ENCODE data around the gene KLHL29. TPM values are rescaled to one million over a fixed set of nuclear protein-coding genes. Genes with fewer than 3 reads are reported as not detected.

The KLHL29 gene
- total RNA-seq, 2 donors from 2014 or later, result 2.9 to 4.6 TPM

DNA sequence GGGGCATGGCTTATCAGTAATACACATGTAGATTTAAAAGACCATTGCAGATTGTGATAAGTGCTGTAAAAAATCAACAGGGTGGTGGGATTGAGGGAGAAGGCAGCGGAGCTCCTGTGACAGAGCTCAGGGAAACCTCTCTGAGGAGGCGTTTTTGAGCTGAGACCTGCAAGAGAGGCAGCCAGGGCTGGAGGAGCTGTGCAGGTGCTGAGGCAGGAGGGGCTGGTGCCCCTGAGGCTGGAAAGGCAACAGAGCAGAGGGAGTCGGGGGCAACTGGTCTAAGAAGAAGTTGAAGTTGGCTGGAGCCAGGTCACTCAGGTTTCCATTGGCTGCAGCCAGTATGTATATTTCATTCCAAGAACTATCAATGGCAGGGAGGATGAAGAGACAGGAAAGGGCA lies 47.6 kb downstream of the KLHL29 start:
- DNase-seq (no peak), ATAC-seq (no peak)
- intact Hi-C loops (cut with DNase I, micrococcal nuclease), result no loop called here

DNA sequence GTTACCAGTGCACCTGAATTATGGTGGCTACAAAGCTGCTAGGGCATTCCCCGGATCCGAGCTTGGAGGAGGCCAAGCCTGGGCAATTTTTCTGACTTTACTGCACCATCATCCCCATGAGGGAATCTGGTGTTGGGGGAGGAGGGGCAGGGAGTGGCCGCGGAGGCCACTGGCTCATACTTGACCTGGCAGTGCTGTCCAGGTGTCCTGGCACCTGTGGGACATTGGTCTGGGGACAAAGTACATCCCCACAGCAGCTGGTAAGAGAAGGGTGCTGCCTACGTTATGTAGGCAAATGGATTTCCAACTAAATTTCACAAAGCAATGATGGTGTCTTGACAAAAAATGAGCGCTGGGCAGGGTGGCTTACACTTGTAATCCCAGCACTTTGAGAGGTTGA lies 48.3 kb downstream of the KLHL29 start:
- intact Hi-C loops (cut with DNase I, micrococcal nuclease), result no loop called here
- DNase-seq (no peak), ATAC-seq (no peak)

DNA sequence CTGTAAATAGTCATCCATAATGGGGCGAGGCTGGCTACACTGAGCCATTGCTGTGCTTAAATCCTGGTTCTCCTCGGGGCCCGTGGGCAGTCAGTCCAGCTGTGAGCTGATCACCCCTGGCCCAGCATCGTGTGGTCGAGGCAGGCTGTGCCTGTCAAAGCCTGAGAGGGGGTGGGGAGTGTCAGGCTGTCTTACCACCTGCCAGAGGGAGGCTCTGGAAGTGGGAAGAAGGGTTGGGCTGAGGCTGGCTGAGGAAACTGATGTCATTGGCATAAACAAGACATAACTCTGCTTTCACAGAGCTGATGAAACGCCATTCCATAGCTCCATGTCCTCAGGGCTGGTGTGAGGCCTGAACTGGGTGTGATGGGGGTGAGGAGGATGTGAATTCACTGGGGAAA lies 49.7 kb downstream of the KLHL29 start:
- DNase-seq, result peak in 1 of 2 donors; percentile 52
- intact Hi-C loops (cut with DNase I, micrococcal nuclease), result no loop called here
- ATAC-seq, result no peak

DNA sequence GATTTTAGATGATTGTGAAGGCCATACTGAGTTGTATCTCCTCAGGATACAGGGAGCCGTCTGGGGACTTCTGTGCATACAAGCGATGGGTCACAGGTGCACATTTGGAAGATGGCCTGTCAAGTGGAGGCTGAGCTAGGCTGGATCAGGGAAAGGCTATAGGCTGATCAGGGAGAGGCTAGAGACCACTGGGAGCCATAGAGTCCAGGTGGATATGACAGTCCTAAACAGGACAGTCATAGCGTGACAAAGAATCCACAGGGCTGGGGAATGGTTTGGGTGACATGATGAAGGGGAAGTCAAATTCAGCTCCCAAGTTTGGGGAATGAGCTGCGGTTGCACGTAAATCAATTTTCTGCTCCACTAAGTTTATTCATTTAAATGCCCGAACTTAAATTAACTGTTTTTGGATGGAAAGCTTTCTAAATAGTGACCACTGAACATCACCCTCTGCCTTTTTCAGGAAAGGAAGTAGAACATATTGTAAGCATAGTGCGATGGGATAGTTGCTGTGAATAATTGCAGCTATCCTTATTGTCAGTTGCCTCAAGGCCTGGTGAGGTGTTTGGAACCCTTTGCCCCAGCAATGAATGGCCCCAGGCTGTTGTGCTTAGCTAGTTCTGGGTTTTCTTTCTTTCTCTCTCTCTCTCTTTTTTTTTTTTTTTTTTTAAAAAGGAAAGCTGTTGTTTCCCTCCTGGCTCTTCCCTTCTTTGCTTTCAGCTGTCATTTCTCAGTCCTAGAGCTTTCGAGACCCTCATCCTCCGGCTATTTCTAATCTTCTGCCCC lies 50.5 kb downstream of the KLHL29 start:
- intact Hi-C loops (cut with DNase I, micrococcal nuclease), result no loop called here
- DNase-seq (no peak), ATAC-seq (no peak)

DNA sequence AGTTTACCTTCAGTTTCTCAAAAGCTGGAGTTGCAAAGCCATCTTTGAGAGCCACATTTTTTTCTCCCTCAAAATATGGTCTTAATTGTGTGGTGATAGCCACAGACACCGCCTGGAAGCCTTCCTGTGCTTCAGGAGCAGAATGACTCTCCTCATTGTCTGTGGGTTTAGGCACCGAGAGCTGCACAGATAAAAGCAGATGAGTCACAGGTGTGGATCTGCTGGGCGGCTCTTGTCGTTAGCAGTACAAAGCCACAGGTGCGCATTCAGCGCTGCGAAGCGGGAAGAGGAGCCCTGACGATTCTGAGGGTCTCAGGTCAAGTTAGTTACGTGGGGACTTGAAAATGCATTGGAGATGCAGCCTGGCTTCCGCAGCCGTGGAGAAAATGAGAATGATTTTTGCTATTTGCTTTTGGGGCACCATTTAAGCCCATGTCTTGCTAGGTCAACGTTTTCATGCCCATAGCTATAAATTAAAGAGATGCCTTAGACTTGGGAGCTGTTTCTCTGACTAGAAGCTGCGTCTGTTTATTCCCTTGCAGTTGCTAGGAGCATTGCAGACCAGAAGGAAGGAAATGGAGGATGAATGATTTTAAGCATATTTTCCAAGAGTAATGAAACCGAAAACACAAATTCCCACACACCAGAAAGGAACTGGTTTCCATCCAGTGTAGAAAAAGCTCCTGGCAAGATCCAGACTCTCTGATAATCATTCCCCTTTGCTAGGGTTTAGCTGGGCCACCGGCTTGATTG lies 51.5 kb downstream of the KLHL29 start:
- DNase-seq, result no peak
- intact Hi-C loops (cut with DNase I, micrococcal nuclease), result no loop called here
- no peak for ATAC-seq

DNA sequence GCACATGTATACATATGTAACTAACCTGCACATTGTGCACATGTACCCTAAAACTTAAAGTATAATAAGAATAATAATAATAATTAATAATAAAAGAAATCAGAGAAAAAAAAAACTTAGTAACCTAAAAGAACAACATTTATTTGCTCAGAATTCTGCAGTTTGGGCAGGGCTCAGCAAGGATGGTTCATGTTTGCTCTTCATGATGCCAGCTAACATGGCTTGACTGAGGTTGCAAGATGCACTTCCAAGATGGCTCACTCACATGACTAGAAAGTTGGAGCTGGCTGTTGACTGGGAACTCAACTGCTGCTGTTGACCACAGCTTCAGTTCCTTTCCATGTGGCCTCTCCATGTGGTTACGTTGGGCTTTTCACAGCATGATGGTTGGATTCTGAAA lies 56.4 kb downstream of the KLHL29 start:
- intact Hi-C loops (cut with DNase I, micrococcal nuclease), result no loop called here
- DNase-seq, result no peak
- ATAC-seq, result no peak

DNA sequence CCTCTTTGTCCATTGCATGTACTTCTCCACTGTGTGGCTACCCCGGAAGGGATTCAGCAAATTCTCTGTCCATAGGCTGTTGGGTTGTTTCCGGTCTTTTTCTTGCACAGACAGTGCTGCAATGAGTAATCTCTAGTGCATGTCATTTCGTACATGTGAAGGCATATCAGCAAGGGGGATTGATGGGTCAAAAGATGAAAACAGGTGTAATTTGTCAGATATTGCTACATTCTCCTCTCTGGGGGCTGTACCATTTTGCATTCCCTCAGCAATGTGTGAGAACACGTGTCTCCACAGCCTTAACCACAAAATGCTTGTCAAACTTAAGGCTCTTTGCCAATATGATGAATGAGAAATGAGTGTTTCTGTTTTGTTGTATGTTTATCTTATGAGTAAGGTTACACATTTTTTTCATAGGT lies 60.5 kb downstream of the KLHL29 start:
- no peak for ATAC-seq
- intact Hi-C loops (cut with DNase I, micrococcal nuclease), result no loop called here
- no peak for DNase-seq

DNA sequence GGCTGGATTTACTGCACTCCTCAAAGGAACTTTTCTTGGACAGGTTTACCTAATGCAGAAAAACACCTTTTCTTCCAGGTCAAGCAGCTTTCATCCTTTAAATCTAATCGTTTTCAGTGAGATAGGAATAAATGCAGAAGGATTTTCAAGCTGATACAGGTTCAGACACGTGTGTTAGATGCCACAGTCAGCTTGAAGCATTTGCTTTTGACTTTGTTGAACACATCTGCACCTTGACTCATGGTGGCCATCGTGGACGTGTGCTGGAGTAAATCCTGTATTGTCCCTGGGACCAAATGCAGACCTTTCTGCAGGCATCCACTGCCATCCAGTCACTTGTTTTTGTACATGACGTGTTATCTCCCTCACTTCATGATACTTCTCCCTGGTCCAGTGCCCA lies 61.9 kb downstream of the KLHL29 start:
- intact Hi-C loops (cut with DNase I, micrococcal nuclease), result no loop called here
- no peak for ATAC-seq

DNA sequence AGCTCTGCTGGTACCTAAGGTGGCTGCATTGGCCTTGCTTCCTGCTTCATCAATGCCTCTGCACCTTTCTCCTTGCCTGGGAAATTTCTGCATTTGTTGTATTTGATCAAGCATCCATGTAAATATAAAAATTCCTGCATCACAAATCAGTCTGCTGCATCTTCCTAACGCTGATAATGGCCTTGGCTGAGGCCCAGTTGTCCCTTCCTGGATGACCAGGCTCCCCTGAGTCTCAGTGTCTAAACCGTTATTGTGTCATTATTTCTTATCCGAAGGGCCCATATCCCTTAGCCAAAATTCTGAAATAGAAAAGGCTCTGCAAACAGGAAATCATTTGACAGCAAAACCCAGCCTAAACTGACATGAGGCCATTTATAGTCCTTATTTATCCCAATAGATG lies 62.4 kb downstream of the KLHL29 start:
- intact Hi-C loops (cut with DNase I, micrococcal nuclease), result no loop called here
- ATAC-seq (no peak), DNase-seq (no peak)

More for the DNA sequence above, 61.9 kb downstream of the KLHL29 start:
- no peak for DNase-seq

DNA sequence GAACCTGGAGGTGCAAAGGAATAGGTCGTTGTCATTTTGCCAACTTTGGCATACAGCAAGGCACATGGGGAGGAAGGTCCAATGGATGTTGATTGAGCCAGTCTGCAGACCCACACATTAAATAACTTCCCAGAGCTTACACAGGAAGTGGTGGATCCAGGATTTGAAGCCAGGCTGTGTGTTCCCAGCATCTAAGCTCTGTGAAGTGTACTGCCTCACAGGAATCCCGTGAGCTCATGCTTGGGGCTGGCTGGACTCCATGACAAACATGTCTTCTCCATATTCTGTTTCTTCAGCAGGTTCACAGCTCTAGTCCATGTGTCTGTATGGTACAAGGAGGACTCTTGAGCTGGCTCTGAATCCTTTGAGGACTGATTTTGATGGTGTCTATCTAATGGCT lies 63.9 kb downstream of the KLHL29 start:
- DNase-seq (no peak), ATAC-seq (no peak)
- intact Hi-C loops (cut with DNase I, micrococcal nuclease), result no loop called here

DNA sequence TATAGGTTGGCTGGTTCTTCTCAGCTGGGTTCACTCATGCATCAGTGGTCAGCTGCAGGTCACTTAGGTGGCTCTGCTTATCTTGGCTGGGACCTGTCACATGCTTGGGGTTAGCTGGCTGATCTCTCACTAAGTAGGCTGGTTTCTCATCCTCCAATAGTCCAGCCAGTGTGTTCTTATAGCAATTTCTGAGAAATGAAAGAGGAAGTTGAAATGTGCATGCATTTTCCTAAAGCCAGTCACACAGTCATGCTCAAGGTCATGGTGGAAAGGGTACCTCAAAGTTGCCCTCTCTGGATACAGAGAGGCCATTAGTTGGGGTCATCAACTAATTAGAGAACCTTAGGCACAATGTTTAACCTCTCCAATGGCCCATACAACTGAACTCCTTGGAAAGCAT lies 64.4 kb downstream of the KLHL29 start:
- DNase-seq (no peak), ATAC-seq (no peak)
- intact Hi-C loops (cut with DNase I, micrococcal nuclease), result no loop called here

DNA sequence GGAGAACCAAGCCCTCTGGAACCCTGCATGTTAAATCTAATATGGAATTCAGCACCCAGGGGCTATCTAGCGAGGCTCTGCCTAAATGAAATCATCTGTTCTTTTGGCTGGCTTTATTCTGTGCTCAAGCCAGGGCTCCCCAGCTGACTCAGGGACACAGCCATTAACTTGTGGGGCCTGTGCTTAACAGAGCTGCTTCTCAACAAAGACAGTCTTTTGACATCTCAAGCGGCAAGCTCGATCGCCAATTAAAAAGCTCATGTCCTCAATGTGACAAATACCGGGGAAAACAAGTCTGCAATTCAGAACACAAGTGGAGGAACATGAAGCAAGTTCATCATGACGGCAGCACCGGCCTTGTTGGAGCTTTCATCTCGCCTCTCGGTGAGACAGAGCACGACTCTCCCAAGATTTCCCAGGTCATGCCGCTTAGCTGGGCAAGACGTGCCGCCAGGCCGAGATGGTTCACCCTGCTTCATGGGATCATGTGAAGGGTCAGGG lies 64.9 kb downstream of the KLHL29 start:
- no peak for DNase-seq
- no peak for ATAC-seq
- intact Hi-C loops (cut with DNase I, micrococcal nuclease), result no loop called here

DNA sequence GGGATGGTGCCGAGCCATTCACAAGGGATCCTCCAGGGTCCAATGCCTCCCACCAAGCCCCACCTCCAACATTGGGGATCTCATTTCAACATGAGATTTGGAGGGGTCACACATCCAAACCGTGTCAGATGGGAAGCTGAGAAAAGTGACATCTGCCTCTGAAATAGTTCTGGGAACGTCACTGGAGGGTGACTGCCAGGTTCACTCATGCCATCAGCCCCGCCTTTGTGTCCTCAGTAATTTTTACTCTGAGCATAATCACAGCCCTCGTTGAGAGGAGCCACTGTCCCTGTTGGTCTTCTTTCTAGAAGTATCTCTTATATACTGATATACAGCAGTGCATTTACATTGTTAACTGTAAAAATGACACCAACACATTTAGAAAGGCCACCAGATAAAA lies 67.4 kb downstream of the KLHL29 start:
- no peak for DNase-seq
- no peak for ATAC-seq
- intact Hi-C loops (cut with DNase I, micrococcal nuclease), result no loop called here

DNA sequence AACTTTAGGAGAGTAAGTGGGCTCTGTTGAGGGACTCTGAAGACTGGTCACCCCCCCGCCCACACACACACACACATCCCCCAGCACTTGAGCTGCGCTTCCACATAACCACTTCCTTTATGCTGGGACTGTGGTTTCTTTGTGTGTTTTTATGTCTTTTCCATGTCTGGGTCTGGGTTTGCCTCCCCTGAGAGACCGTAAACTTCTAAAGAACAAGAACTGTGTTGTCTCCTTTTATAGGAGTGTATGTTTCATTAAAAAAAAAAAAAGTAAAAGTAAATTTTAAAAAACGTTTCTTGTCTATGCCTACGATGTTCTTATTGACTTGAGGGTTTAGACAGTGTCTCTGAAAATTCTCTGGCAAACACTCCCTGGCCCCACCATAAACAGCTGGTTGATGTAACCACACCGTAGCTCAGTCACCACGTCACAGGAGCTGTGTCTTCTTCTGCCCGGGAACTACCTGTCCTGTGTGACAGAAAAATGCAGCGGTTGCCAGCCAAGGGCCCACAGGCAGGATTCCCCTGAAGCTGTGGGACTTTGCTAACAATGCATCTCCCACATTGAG lies 68.0 kb downstream of the KLHL29 start:
- ATAC-seq, result no peak
- intact Hi-C loops (cut with DNase I, micrococcal nuclease), result no loop called here
- DNase-seq, result no peak

DNA sequence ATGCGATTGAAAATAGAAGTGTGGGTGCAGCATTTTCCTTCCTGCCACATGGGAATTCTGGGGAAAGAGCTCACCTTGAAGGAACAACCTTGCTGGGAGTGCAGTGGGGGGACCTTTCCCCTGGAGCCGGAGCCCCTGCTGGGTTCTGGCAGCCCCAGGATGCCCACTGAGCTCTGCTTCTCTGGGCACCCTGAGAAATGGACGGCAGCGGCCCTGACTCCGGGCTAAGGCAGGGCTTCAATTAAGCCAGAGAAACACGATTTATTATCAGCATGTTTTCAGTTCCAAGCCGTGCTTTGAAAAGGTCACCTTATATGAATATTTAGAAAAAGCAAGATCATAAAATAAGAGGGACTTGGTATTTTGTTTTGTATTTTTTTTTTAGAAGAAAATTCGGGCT lies 68.5 kb downstream of the KLHL29 start:
- no peak for DNase-seq
- intact Hi-C loops (cut with DNase I, micrococcal nuclease), result no loop called here

DNA sequence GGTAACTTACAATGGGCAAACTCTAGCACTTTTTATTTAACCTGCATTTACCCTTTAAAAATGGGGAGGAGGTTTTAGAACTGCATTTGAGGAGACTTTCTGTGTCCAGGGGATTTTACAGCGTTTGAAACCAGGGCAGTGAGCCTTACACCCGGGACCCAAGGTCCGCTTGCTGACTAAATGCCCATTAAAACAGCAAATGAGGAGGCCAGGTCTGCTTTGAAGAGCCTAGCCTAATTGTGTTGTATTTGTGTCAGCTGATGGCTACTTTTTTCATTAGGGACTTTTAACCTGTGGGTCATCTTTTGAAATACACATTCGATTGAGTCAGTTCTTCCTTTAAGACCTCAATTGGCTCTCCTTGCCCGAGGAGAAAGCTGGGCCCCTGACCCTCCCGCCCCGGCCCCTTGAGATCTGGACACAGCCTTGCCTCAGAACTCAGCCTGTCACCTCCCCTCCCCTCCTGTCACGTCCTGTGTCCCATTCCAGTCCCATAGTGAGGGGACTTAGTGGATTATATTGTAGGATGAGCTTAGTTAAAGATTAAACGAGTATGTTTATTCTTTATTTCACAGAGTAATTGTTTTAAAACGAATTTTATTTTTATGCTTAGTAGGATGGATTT lies 69.0 kb downstream of the KLHL29 start:
- DNase-seq (no peak), ATAC-seq (no peak)
- intact Hi-C loops (cut with DNase I, micrococcal nuclease), result no loop called here

More for the DNA sequence above, 68.5 kb downstream of the KLHL29 start:
- no peak for ATAC-seq

DNA sequence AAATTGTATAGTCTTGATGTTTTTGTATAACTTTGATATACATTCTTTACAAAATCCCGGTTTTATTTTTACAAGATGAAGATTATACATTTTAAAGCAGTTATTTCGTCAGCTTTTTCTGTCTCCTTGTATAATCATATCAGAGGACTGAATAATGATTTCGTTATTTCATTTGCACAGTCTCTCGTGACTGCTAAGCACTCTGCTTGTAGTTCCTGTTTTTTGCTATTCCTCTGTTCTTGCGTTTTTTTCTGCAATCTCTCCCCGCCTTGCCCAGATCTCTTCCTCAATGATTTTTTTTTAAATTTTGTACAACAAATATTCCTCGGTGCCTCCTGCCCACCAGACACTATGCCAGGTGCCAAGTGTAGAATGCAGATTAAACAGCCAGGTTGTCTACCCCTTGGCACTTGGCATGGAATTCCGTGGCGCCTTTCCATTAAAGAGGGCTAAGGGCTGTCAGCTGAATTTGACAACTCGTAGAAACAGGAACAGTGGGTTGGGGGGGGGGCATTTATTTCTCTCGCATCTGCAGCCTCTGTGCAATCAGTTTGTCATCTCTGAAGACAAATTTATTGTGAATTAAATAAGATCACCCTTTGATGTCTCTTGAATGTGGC lies 69.6 kb downstream of the KLHL29 start:
- ATAC-seq (no peak), DNase-seq (no peak)
- intact Hi-C loops (cut with DNase I, micrococcal nuclease), result no loop called here

DNA sequence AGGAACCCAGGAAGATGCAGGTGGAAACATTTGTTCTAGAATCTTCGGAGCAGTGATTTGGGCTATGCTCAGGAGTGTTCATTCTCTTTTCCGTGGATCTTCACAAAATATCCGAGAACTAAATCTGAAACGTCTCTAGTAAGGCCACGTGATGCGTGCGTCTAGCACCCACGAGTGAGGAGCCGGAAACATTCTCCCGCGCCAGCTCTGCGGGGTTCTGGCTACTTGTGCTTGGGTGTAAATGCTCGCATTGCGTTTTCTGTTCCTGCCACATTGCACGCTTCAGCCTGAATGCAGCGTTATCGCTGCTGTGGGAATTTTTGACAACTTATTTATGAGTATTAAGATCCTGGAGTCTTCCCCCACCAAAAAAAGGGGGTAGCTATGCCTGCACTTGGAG lies 71.4 kb downstream of the KLHL29 start:
- DNase-seq (no peak), ATAC-seq (no peak)
- intact Hi-C loops (cut with DNase I, micrococcal nuclease), result no loop called here

All from left colon (tissue), 2 donors.